Umbilical cord (tissue), 2 donors: ENCODE measurements around the gene CYB561. TPM values are rescaled to one million over a fixed set of nuclear protein-coding genes. Genes with fewer than 3 reads are reported as not detected.

Source experiments
- DNase-seq: peaks from one replicate; pipeline ENCODE4 v3.0.0-alpha.2; 2015; ENCODE audit warnings: low spot score
- total RNA-seq: library from RNA; depleted of rRNA; stranded (reverse); fragments of >200 nt; gene quantifications from one replicate; pipeline ENCODE4 v1.2.3, GENCODE V29; 2014; ENCODE audit warnings: low replicate concordance; ENCODE audit not compliant: insufficient read depth

The CYB561 gene
- total RNA-seq, 1 donor from 2014 or later, result 42.1 TPM

- DNase-seq, result no peak
These were observed 5.0 kb upstream of the CYB561 start for GRCh38 chr17:63451150-63451549.

GRCh38 chr17:63450551-63450950, 4.4 kb upstream of the CYB561 start:
- no peak for DNase-seq

- no peak for DNase-seq
These were observed 2.5 kb upstream of the CYB561 start for GRCh38 chr17:63448655-63449054.

- no peak for DNase-seq
These were observed 1.4 kb upstream of the CYB561 start for GRCh38 chr17:63447471-63448009.

- peak; percentile 53 for DNase-seq
These were observed 806 bp upstream of the CYB561 start for GRCh38 chr17:63446753-63447470.

- DNase-seq, result peak; percentile 28
These were observed 544 bp downstream of the CYB561 start for GRCh38 chr17:63445571-63445953.

GRCh38 chr17:63445065-63445464, 1.0 kb downstream of the CYB561 start:
- no peak for DNase-seq

- no peak for DNase-seq
These were observed 1.6 kb downstream of the CYB561 start for GRCh38 chr17:63444457-63444856.

- DNase-seq, result no peak
These were observed 3.1 kb downstream of the CYB561 start for GRCh38 chr17:63443053-63443452.

- DNase-seq, result no peak
These were observed 3.5 kb downstream of the CYB561 start for GRCh38 chr17:63442549-63443035.

GRCh38 chr17:63442074-63442473, 4.0 kb downstream of the CYB561 start:
- no peak for DNase-seq

- no peak for DNase-seq
These were observed 4.5 kb downstream of the CYB561 start for GRCh38 chr17:63441654-63442053.

- DNase-seq, result no peak
These were observed 5.3 kb downstream of the CYB561 start for GRCh38 chr17:63440770-63441335.

- DNase-seq, result no peak
These were observed 5.9 kb downstream of the CYB561 start for GRCh38 chr17:63440127-63440769.

GRCh38 chr17:63439687-63440086, 6.4 kb downstream of the CYB561 start:
- DNase-seq, result no peak

- no peak for DNase-seq
These were observed 7.7 kb downstream of the CYB561 start for GRCh38 chr17:63438092-63439051.

- no peak for DNase-seq
These were observed 8.6 kb downstream of the CYB561 start for GRCh38 chr17:63437287-63438091.

GRCh38 chr17:63436523-63437110, 9.5 kb downstream of the CYB561 start:
- no peak for DNase-seq

GRCh38 chr17:63435681-63436522, 10.2 kb downstream of the CYB561 start:
- no peak for DNase-seq
